IPS DF 4.7 (cell line): ENCODE measurements around the gene SSH2.
"Not testable (repeated sequence)": the region's sequence is repeated elsewhere in the genome, so short reads cannot be mapped to it uniquely, and the experiment has no call there.

Experiments
- DNase-seq: peaks from one replicate; pipeline ENCODE4 v3.0.0-alpha.2; 2013; ENCODE audit warnings: low spot score; ENCODE audit errors: extremely low read depth

The SSH2 gene

GRCh38 chr17:29874358-29874757, 55.7 kb downstream of the SSH2 start:
- not testable (repeated sequence) for DNase-seq

- no peak for DNase-seq
Measured at GRCh38 chr17:29873476-29873875, 56.6 kb downstream of the SSH2 start.

- no peak for DNase-seq
Measured at GRCh38 chr17:29870836-29871465, 59.1 kb downstream of the SSH2 start.

- DNase-seq, result no peak
Measured at GRCh38 chr17:29867643-29868181, 62.3 kb downstream of the SSH2 start.

GRCh38 chr17:29866746-29867404, 63.2 kb downstream of the SSH2 start:
- DNase-seq, result no peak

- DNase-seq, result no peak
Measured at GRCh38 chr17:29864615-29865014, 65.4 kb downstream of the SSH2 start.

- DNase-seq, result not testable (repeated sequence)
Measured at GRCh38 chr17:29864123-29864522, 65.9 kb downstream of the SSH2 start.

- no peak for DNase-seq
Measured at GRCh38 chr17:29862951-29863350, 67.1 kb downstream of the SSH2 start.

GRCh38 chr17:29862127-29862526, 67.9 kb downstream of the SSH2 start:
- DNase-seq, result no peak

GRCh38 chr17:29859445-29859844, 70.6 kb downstream of the SSH2 start:
- DNase-seq, result not testable (repeated sequence)

GRCh38 chr17:29857823-29858222, 72.2 kb downstream of the SSH2 start:
- DNase-seq, result no peak

GRCh38 chr17:29857105-29857504, 72.9 kb downstream of the SSH2 start:
- not testable (repeated sequence) for DNase-seq

GRCh38 chr17:29855686-29856085, 74.3 kb downstream of the SSH2 start:
- DNase-seq, result no peak

- DNase-seq, result no peak
Measured at GRCh38 chr17:29848737-29849136, 81.3 kb downstream of the SSH2 start.

- no peak for DNase-seq
Measured at GRCh38 chr17:29847527-29848400, 82.3 kb downstream of the SSH2 start.

GRCh38 chr17:29847118-29847517, 82.9 kb downstream of the SSH2 start:
- DNase-seq, result no peak

GRCh38 chr17:29846298-29846697, 83.7 kb downstream of the SSH2 start:
- no peak for DNase-seq

- no peak for DNase-seq
Measured at GRCh38 chr17:29844339-29845048, 85.5 kb downstream of the SSH2 start.

- DNase-seq, result no peak
Measured at GRCh38 chr17:29840884-29841283, 89.1 kb downstream of the SSH2 start.

- DNase-seq, result no peak
Measured at GRCh38 chr17:29839656-29840055, 90.4 kb downstream of the SSH2 start.

GRCh38 chr17:29838961-29839360, 91.1 kb downstream of the SSH2 start:
- DNase-seq, result no peak
